ENCODE results near the gene SPINK8.

- TF ChIP-seq CTCF (IDR thresholded peaks at IDR 0.05), result no peak
- TF ChIP-seq POLR2A (IDR thresholded peaks at IDR 0.05), result no peak
- TF ChIP-seq POLR2AphosphoS5 (IDR thresholded peaks at IDR 0.05), result no peak
These were observed 38.7 kb downstream of the SPINK8 start for GRCh38 chr3:48294611-48295263.

All from suprapubic skin (tissue), 4 donors.